Endothelial cell of coronary artery (primary cell): Measurements from ENCODE around the gene MGAT4D. TPM values are rescaled to one million over a fixed set of nuclear protein-coding genes. Genes with fewer than 3 reads are reported as not detected.

ENCODE experiments used
- total RNA-seq: library from RNA; depleted of rRNA; stranded (reverse); fragments of >200 nt; gene quantifications from 2 replicates; pipeline ENCODE4 v1.2.3, GENCODE V29; 2014

MGAT4D gene
- total RNA-seq: not detected in 2 replicates

GRCh38 chr4:140497747-140498636 is at the start of gene MGAT4D:
Gene MGAT4D, minus strand, starts transcription at chr4:140498293. Its CDS starts 71 bp downstream, at chr4:140498222.

DNA sequence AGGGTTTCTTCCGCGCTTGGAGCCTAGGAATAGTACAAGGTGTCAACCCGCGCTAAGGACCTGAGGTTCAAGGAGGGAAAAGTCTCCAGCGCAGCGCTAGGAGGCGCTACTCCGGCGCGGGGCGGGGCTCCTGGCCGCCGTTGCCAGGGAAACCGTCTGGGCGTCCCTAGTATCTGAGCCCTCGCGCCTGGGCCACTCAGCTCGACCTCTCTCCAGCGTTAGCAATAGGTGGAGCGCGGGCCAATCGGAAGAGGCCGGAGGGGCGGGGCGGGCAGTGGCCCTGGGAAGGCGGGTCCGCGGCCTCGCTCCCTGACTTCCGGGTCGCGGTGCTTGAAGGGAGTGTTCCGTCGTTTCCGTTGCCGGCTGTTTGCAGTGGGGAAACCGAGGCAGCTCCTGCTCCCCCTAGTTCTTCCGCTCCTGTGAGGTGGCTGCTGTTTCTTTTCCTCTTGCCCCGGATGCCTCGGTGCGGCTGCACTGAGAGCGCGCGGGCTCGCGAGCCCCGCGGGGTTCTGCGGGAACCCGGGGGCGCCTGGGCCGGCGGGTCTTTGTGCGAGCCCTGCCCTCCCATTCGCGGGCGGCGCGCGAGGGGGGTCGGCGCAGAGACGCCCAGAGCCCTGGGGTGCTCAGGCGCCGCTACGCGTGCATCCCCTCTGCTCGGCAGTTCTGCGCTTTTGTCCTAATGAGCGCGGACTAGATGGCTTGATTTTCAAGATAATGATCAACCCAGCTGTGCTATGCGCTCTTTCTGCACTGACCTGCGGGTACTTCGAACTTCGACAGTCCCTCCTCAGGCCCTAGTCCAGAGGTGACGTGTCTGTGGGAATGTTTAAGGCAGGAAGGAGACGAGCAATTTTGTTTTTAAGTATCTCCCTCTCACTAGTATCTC is 26.0 kb upstream of the MGAT4D start, which contains the start of gene ELMOD2:
ELMOD2 (plus strand) TSS at position 312 of the 886 bp plus-strand sequence. CDS start 1,261 bp downstream, outside the sequence.

GRCh38 chr4:140427106-140427918 is 70.8 kb downstream of the MGAT4D start, which contains the start of gene CLGN:
Gene CLGN, minus strand, starts transcription at chr4:140427648. Its CDS starts 14,570 bp downstream, at chr4:140413078.

Other genes with a start within 250 kb of the MGAT4D start
- 29.5 and 35.8 TPM in 2 replicates for gene SCOC, start 124.6 kb downstream of the MGAT4D start, total RNA-seq
- gene CLGN, start 70.6 kb downstream of the MGAT4D start, total RNA-seq: 0.09 and 0.54 TPM in 2 replicates
- 15.0 and 19.1 TPM in 2 replicates for gene ELMOD2, start 25.9 kb upstream of the MGAT4D start, total RNA-seq
- not detected in 2 replicates for gene UCP1, start 70.7 kb upstream of the MGAT4D start, total RNA-seq